Measurements from ENCODE around the gene ITPKC.

DNA sequence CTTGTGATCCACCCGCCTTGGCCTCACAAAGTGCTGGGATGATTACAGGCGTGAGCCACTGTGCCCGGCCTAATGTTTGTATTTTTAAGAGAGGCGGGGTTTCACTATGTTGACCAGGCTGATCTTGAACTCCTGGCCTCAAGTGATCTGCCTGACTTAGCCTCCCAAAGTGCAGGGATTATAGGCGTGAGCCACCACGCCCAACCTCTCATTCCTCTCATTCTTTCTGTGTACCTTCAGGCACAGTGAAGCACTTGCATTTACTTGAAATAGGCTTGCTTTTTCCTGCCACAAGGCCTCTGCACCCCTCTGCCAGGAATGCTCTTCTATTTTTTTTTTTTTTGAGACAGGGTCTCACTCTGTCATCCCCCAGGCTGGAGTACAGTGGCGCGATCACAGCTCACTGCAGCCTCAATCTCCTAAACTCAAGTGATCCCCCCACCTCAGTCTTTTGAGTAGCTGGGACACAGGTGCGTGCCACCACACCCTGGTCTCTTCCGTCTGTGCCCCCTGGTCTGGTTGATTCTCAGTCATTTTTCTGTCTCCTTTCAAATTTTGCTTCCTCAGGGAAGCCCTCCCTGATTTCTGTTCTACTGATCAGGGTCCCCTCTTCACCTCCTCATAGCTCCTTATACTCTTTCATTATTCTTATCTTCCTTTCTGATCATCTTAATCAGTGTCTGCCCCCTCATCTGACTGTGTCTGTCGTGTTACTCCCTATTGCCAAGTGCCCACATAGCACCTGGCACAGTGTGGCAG, 18.3 kb downstream of the ITPKC start:
- TF ChIP-seq, protein P1, sequence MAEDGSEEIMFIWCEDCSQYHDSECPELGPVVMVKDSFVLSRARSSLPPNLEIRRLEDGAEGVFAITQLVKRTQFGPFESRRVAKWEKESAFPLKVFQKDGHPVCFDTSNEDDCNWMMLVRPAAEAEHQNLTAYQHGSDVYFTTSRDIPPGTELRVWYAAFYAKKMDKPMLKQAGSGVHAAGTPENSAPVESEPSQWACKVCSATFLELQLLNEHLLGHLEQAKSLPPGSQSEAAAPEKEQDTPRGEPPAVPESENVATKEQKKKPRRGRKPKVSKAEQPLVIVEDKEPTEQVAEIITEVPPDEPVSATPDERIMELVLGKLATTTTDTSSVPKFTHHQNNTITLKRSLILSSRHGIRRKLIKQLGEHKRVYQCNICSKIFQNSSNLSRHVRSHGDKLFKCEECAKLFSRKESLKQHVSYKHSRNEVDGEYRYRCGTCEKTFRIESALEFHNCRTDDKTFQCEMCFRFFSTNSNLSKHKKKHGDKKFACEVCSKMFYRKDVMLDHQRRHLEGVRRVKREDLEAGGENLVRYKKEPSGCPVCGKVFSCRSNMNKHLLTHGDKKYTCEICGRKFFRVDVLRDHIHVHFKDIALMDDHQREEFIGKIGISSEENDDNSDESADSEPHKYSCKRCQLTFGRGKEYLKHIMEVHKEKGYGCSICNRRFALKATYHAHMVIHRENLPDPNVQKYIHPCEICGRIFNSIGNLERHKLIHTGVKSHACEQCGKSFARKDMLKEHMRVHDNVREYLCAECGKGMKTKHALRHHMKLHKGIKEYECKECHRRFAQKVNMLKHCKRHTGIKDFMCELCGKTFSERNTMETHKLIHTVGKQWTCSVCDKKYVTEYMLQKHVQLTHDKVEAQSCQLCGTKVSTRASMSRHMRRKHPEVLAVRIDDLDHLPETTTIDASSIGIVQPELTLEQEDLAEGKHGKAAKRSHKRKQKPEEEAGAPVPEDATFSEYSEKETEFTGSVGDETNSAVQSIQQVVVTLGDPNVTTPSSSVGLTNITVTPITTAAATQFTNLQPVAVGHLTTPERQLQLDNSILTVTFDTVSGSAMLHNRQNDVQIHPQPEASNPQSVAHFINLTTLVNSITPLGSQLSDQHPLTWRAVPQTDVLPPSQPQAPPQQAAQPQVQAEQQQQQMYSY (CRISPR knock-in tag; IDR thresholded peaks at IDR 0.05), result no peak
- TF ChIP-seq, protein P2, sequence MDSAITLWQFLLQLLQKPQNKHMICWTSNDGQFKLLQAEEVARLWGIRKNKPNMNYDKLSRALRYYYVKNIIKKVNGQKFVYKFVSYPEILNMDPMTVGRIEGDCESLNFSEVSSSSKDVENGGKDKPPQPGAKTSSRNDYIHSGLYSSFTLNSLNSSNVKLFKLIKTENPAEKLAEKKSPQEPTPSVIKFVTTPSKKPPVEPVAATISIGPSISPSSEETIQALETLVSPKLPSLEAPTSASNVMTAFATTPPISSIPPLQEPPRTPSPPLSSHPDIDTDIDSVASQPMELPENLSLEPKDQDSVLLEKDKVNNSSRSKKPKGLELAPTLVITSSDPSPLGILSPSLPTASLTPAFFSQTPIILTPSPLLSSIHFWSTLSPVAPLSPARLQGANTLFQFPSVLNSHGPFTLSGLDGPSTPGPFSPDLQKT (CRISPR knock-in tag; IDR thresholded peaks at IDR 0.05; ENCODE audit: borderline replicate concordance), result no peak
- TF ChIP-seq, protein P3, sequence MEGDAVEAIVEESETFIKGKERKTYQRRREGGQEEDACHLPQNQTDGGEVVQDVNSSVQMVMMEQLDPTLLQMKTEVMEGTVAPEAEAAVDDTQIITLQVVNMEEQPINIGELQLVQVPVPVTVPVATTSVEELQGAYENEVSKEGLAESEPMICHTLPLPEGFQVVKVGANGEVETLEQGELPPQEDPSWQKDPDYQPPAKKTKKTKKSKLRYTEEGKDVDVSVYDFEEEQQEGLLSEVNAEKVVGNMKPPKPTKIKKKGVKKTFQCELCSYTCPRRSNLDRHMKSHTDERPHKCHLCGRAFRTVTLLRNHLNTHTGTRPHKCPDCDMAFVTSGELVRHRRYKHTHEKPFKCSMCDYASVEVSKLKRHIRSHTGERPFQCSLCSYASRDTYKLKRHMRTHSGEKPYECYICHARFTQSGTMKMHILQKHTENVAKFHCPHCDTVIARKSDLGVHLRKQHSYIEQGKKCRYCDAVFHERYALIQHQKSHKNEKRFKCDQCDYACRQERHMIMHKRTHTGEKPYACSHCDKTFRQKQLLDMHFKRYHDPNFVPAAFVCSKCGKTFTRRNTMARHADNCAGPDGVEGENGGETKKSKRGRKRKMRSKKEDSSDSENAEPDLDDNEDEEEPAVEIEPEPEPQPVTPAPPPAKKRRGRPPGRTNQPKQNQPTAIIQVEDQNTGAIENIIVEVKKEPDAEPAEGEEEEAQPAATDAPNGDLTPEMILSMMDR (CRISPR knock-in tag; IDR thresholded peaks at IDR 0.05), result no peak
- TF ChIP-seq, protein P4, sequence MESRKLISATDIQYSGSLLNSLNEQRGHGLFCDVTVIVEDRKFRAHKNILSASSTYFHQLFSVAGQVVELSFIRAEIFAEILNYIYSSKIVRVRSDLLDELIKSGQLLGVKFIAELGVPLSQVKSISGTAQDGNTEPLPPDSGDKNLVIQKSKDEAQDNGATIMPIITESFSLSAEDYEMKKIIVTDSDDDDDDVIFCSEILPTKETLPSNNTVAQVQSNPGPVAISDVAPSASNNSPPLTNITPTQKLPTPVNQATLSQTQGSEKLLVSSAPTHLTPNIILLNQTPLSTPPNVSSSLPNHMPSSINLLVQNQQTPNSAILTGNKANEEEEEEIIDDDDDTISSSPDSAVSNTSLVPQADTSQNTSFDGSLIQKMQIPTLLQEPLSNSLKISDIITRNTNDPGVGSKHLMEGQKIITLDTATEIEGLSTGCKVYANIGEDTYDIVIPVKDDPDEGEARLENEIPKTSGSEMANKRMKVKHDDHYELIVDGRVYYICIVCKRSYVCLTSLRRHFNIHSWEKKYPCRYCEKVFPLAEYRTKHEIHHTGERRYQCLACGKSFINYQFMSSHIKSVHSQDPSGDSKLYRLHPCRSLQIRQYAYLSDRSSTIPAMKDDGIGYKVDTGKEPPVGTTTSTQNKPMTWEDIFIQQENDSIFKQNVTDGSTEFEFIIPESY (CRISPR knock-in tag; IDR thresholded peaks at IDR 0.05), result no peak
- TF ChIP-seq MXI1 (IDR thresholded peaks at IDR 0.05; ENCODE audit: borderline replicate concordance, low read depth, low read length) (no peak), NR3C1 (CRISPR knock-in tag; IDR thresholded peaks at IDR 0.05) (no peak), ARNT (IDR thresholded peaks at IDR 0.05) (no peak), TCF7L2 (IDR thresholded peaks at IDR 0.05; ENCODE audit: low read depth, low read length) (no peak), GABPB1 (CRISPR knock-in tag; IDR thresholded peaks at IDR 0.05) (no peak), SUZ12 (IDR thresholded peaks at IDR 0.05; ENCODE audit: low read depth, low read length) (no peak)
- TF ChIP-seq, protein P5, sequence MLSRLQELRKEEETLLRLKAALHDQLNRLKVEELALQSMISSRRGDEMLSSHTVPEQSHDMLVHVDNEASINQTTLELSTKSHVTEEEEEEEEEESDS (CRISPR knock-in tag; IDR thresholded peaks at IDR 0.05; ENCODE audit: borderline replicate concordance), result no peak

Measured in HepG2 (cell line).